Peyer's patch (tissue), 4 donors: ENCODE data around the gene BAD.

Experiments
- POLR2A ChIP-seq, 2 donors: fragments of 450-650 bp; IDR thresholded peaks; one replicate each; pipeline ENCODE4 v1.5.1; 2017; ENCODE audit warnings: antibody characterized with exemption in 2 of 2, mild to moderate bottlenecking in 2 of 2, moderate library complexity in 2 of 2
- TF ChIP-seq, protein P1 (sequence below), 6 experiments: fragments of 450-650 bp in 4 of 6; fragments of 200-600 bp in 2 of 6; sonication (generic) in 1 of 6; IDR thresholded peaks; one replicate each; pipeline ENCODE4 v1.5.1; 2017 to 2019; ENCODE audit warnings: antibody characterized with exemption in 6 of 6, mild to moderate bottlenecking in 3 of 6, moderate library complexity in 1 of 6

DNA sequence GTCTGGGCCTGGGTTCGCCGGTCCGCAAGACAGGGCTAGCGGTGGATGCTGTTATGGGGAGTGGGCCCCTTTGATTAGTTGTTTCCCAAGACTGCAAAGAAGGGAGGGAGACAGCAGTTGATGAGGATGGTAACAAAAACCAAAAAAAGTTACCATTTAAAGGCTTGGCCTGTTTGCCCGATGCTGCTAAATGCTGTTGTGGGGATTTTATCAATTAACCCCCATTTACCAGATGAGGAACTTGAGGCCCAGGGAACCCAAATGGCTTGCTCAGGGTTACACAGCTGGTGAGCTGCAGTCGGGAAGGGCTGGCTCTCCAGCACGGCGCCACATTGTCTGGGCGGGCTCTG lies 61.8 kb downstream of the BAD start:
- no peak for TF ChIP-seq POLR2A (IDR thresholded peaks at IDR 0.05)
- TF ChIP-seq, protein P1, sequence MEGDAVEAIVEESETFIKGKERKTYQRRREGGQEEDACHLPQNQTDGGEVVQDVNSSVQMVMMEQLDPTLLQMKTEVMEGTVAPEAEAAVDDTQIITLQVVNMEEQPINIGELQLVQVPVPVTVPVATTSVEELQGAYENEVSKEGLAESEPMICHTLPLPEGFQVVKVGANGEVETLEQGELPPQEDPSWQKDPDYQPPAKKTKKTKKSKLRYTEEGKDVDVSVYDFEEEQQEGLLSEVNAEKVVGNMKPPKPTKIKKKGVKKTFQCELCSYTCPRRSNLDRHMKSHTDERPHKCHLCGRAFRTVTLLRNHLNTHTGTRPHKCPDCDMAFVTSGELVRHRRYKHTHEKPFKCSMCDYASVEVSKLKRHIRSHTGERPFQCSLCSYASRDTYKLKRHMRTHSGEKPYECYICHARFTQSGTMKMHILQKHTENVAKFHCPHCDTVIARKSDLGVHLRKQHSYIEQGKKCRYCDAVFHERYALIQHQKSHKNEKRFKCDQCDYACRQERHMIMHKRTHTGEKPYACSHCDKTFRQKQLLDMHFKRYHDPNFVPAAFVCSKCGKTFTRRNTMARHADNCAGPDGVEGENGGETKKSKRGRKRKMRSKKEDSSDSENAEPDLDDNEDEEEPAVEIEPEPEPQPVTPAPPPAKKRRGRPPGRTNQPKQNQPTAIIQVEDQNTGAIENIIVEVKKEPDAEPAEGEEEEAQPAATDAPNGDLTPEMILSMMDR (IDR thresholded peaks at IDR 0.05) = no peak
